Panc1 (cell line): ENCODE measurements around the gene MRPL14. TPM values are rescaled to one million over a fixed set of nuclear protein-coding genes. Genes with fewer than 3 reads are reported as not detected.

Experiments
- ATAC-seq: fragments of 200-7000 bp; cut with Tn5 transposase; 2 replicates; pipeline ENCODE4 v1.9.1; 2020; ENCODE audit warnings: mild to moderate bottlenecking, moderate library complexity
- BruUV-seq: library from RNA; stranded (reverse); fragments of 400-500 nt; replicated peaks from 2 replicates; lab custom pipeline; 2021; lab: Mats Ljungman, UMichigan
- CTCF ChIA-PET: fragments of 300-600 bp; sonication (Branson Sonifier 250); formaldehyde crosslinking; loops from one replicate; lab custom pipeline; 2022; ENCODE audit warnings: antibody characterized with exemption; lab: Charles Lee
- POLR2A ChIA-PET: fragments of 300-600 bp; sonication (Branson Sonifier 250); formaldehyde crosslinking; loops from one replicate; lab custom pipeline; 2022; ENCODE audit warnings: antibody characterized with exemption; lab: Charles Lee
- DNase-seq: peaks from one replicate; pipeline ENCODE4 v3.0.0-alpha.2; 2010; ENCODE audit warnings: low read depth, low spot score
- H3K27ac ChIP-seq: 2 replicates; pipeline ENCODE4 v1.5.1; 2011; ENCODE audit warnings: mild to moderate bottlenecking, low read length, inconsistent platforms
- H3K27me3 ChIP-seq: fragments of 200-500 bp; sonication (Bioruptor generic); 2 replicates; pipeline ENCODE4 v1.6.0; 2014; ENCODE audit warnings: low read length, inconsistent platforms; ENCODE audit not compliant: control insufficient read depth, insufficient read depth
- H3K36me3 ChIP-seq: fragments of 200-500 bp; sonication (Bioruptor generic); 2 replicates; pipeline ENCODE4 v1.5.1; 2014; ENCODE audit warnings: inconsistent platforms, mild to moderate bottlenecking, low read length, moderate library complexity; ENCODE audit not compliant: control insufficient read depth, insufficient read depth
- H3K4me1 ChIP-seq: 2 replicates; pipeline ENCODE4 v1.5.1; 2011; ENCODE audit warnings: inconsistent platforms, mild to moderate bottlenecking, low read length, moderate library complexity; ENCODE audit not compliant: control insufficient read depth, insufficient read depth
- H3K4me3 ChIP-seq, 2 experiments: 2 replicates each; pipeline ENCODE4 v1.5.1; 2011 to 2012; ENCODE audit warnings: low read depth in 2 of 2, low read length in 2 of 2, mild to moderate bottlenecking in 2 of 2, inconsistent platforms in 1 of 2, moderate library complexity in 1 of 2
- H3K9me3 ChIP-seq: fragments of 200-500 bp; sonication (Bioruptor generic); 2 replicates; pipeline ENCODE4 v1.5.1; 2014; ENCODE audit warnings: low read depth, mild to moderate bottlenecking, inconsistent platforms, low read length, moderate library complexity; ENCODE audit not compliant: control insufficient read depth, insufficient read depth
- CTCF ChIP-seq: fragments of 450-650 bp; IDR thresholded peaks from 2 replicates; pipeline ENCODE4 v1.5.1; 2017; ENCODE audit warnings: mild to moderate bottlenecking
- POLR2AphosphoS5 ChIP-seq: IDR thresholded peaks from 2 replicates; pipeline ENCODE4 v1.6.1; 2012; ENCODE audit warnings: mild to moderate bottlenecking, low read depth, low read length, moderate library complexity
- REST ChIP-seq, 2 experiments: IDR thresholded peaks; 2 replicates each; pipeline ENCODE4 v1.6.1; 2011 to 2012; ENCODE audit warnings: low read depth in 2 of 2, control low read depth in 1 of 2, low read length in 1 of 2, mild to moderate bottlenecking in 1 of 2, moderate library complexity in 1 of 2; ENCODE audit not compliant: insufficient read depth in 1 of 2
- SIN3A ChIP-seq: IDR thresholded peaks from 2 replicates; pipeline ENCODE4 v1.6.1; 2012; ENCODE audit warnings: low read depth, mild to moderate bottlenecking, low read length, moderate library complexity, borderline replicate concordance; ENCODE audit not compliant: insufficient read depth
- TCF7L2 ChIP-seq: IDR thresholded peaks from 2 replicates; pipeline ENCODE4 v1.6.1; 2011; ENCODE audit warnings: mild to moderate bottlenecking, low read depth, low read length, inconsistent platforms
- in situ Hi-C: cut with HindIII; loops from 2 replicates; pipeline ENCODE4 v1.10.0; 2016; ENCODE audit warnings: low sequenced_read_pairs, low pct_unique_long_range_greater_than_20kb
- intact Hi-C: fragments of 100-400 bp; cut with micrococcal nuclease; formaldehyde crosslinking; loops from one replicate; pipeline ENCODE4 v1.10.0; 2022; ENCODE audit not compliant: unreplicated experiment
- total RNA-seq: library from RNA; stranded (reverse); gene quantifications from one replicate; pipeline ENCODE4 v1.2.1, GENCODE V29; 2021; ENCODE audit not compliant: unreplicated experiment

Gene MRPL14
- total RNA-seq, 1 experiment from 2014 or later, result 82.0 TPM

- BruUV-seq, result TSS peak; percentile 33
- POLR2A ChIA-PET, result interaction anchor here (0.6 to 0.7 kb wide), 2 partner anchors 33 to 180 kb away, joined by 6 to 9 read pairs; no protein-coding TSS in a partner anchor
- ATAC-seq (no peak), DNase-seq (no peak)
- Histone ChIP-seq H3K27me3 (no peaks in the 10 kb centered on the region), H3K36me3 (peaks cover 17% of the 10 kb centered on the region), H3K27ac (no peak overlapping the region), H3K4me1 (peaks cover 2% of the 10 kb centered on the region; the same call in 1 of the 2 replicates), H3K9me3 (no peaks in the 10 kb centered on the region), H3K4me3 (no peak overlapping the region)
- TF ChIP-seq POLR2AphosphoS5 (no peak), SIN3A (no peak), REST (IDR thresholded peaks at IDR 0.05; ENCODE audit: insufficient read depth in 1 of 2, low read depth in 2 of 2, low read length in 1 of 2) (no peak), CTCF (no peak), TCF7L2 (no peak)
- intact Hi-C loops (no loop called here), in situ Hi-C loops (no loop called here)
- CTCF ChIA-PET, result interaction anchor here (0.7 kb wide), 1 partner anchor 224 kb away, joined by 4 read pairs; no protein-coding TSS in a partner anchor
Observed at GRCh38 chr6:44111434-44112417, 15.5 kb downstream of the MRPL14 start.

- H3K9me3 ChIP-seq, result no peaks in the 10 kb centered on the region
- ATAC-seq, result no peak
- H3K27me3 ChIP-seq, result no peaks in the 10 kb centered on the region
- H3K4me1 ChIP-seq, result no peaks in the 10 kb centered on the region
- H3K4me3 ChIP-seq, result no peak overlapping the region
- in situ Hi-C loops, result no loop called here
- no TSS peak for BruUV-seq
- TF ChIP-seq SIN3A, result no peak
- no peak for TF ChIP-seq TCF7L2
- no peak for TF ChIP-seq CTCF
- no peak for TF ChIP-seq POLR2AphosphoS5
- TF ChIP-seq REST (IDR thresholded peaks at IDR 0.05; ENCODE audit: insufficient read depth in 1 of 2, low read depth in 2 of 2, low read length in 1 of 2), result no peak
- intact Hi-C loops, result no loop called here
- POLR2A ChIA-PET, result no interaction called here
- no peak for DNase-seq
- CTCF ChIA-PET, result no interaction called here
- peaks cover 17% of the 10 kb centered on the region for H3K36me3 ChIP-seq
- H3K27ac ChIP-seq, result no peak overlapping the region
Observed at GRCh38 chr6:44110966-44111365, 16.3 kb downstream of the MRPL14 start.
